Fibroblast of lung (primary cell): Measurements from ENCODE around the gene RTKN. TPM values are rescaled to one million over a fixed set of nuclear protein-coding genes. Genes with fewer than 3 reads are reported as not detected.
A peak's percentile ranks its signal among the peaks of the same experiment; 100 is the strongest.

Source experiments
- DNase-seq, 2 donors: peaks; one replicate each; pipeline versions ENCODE4 v3.0.0 to v3.0.0-alpha.2; 2010; ENCODE audit warnings: low read depth in 2 of 2
- H2AFZ ChIP-seq: 2 replicates; pipeline ENCODE4 v1.5.1; 2012; ENCODE audit warnings: low read length, control low read depth, inconsistent platforms
- H3K27ac ChIP-seq: 2 replicates; pipeline ENCODE4 v1.5.1; 2011; ENCODE audit warnings: low read length, control low read depth; ENCODE audit not compliant: insufficient read depth
- H3K27me3 ChIP-seq: 2 replicates; pipeline ENCODE4 v1.5.1; 2011; ENCODE audit warnings: mild to moderate bottlenecking, low read length; ENCODE audit not compliant: control insufficient read depth, insufficient read depth
- H3K36me3 ChIP-seq: 2 replicates; pipeline ENCODE4 v1.5.1; 2011; ENCODE audit warnings: low read length; ENCODE audit not compliant: control insufficient read depth, insufficient read depth
- H3K4me1 ChIP-seq: 2 replicates; pipeline ENCODE4 v1.5.1; 2011; ENCODE audit warnings: low read length; ENCODE audit not compliant: control insufficient read depth, insufficient read depth; ENCODE audit errors: extremely low read depth
- H3K4me2 ChIP-seq: 2 replicates; pipeline ENCODE4 v1.5.1; 2011; ENCODE audit warnings: low read length, control low read depth; ENCODE audit not compliant: insufficient read depth; ENCODE audit errors: extremely low read depth
- H3K4me3 ChIP-seq, 4 experiments: fragments of 200-600 bp in 1 of 4; sonication (generic) in 1 of 4; replicated peaks in 1 of 4; 2 replicates each; pipeline ENCODE4 v1.5.1; 2011 to 2016; ENCODE audit warnings: low read length in 4 of 4, low read depth in 3 of 4, mild to moderate bottlenecking in 3 of 4, control low read depth in 2 of 4, inconsistent platforms in 1 of 4, mixed read lengths in 1 of 4; ENCODE audit not compliant: insufficient read depth in 1 of 4; ENCODE audit errors: control extremely low read depth in 1 of 4
- H3K79me2 ChIP-seq: 2 replicates; pipeline ENCODE4 v1.5.1; 2012; ENCODE audit warnings: mild to moderate bottlenecking, low read length, inconsistent platforms; ENCODE audit not compliant: control insufficient read depth, insufficient read depth
- H3K9ac ChIP-seq: 2 replicates; pipeline ENCODE4 v1.5.1; 2011; ENCODE audit warnings: mild to moderate bottlenecking, low read length, control low read depth; ENCODE audit not compliant: insufficient read depth
- H3K9me3 ChIP-seq: 2 replicates; pipeline ENCODE4 v1.5.1; 2012; ENCODE audit warnings: low read depth, low read length; ENCODE audit not compliant: control insufficient read depth, insufficient read depth
- H4K20me1 ChIP-seq: 2 replicates; pipeline ENCODE4 v1.5.1; 2011; ENCODE audit warnings: low read length; ENCODE audit not compliant: control insufficient read depth, insufficient read depth; ENCODE audit errors: extremely low read depth
- EZH2 ChIP-seq: IDR thresholded peaks from 2 replicates; pipeline ENCODE4 v1.5.1; 2012; ENCODE audit warnings: low read length, control low read depth, mild to moderate bottlenecking; ENCODE audit errors: missing control alignments
- polyA plus RNA-seq, 2 donors: library from polyadenylated mRNA; depleted of rRNA in 1 of 2; stranded (reverse) in 1 of 2; unstranded in 1 of 2; fragments of >200 nt; gene quantifications; 2 replicates each; pipeline ENCODE4 v1.2.1, GENCODE V29; 2011 to 2012; ENCODE audit warnings: missing spikeins in 1 of 2
- total RNA-seq: library from RNA; depleted of rRNA; stranded (reverse); fragments of >200 nt; gene quantifications from 2 replicates; pipeline ENCODE4 v1.2.1, GENCODE V29; 2014
- TF ChIP-seq, protein P1 (sequence below), 2 donors: IDR thresholded peaks in 1 of 2; conservative IDR thresholded peaks in 1 of 2; 1 replicate in 1 of 2; 2 replicates in 1 of 2; pipeline ENCODE4 v1.5.1; 2011 to 2012; ENCODE audit warnings: low read length in 2 of 2, control low read depth in 1 of 2, inconsistent platforms in 1 of 2, low read depth in 1 of 2, mild to moderate bottlenecking in 1 of 2

RTKN gene
- total and polyA plus RNA-seq, 2 donors (not counting 1 experiment from before 2014, with no cell fraction given): 8.3 to 16.0 TPM

DNA sequence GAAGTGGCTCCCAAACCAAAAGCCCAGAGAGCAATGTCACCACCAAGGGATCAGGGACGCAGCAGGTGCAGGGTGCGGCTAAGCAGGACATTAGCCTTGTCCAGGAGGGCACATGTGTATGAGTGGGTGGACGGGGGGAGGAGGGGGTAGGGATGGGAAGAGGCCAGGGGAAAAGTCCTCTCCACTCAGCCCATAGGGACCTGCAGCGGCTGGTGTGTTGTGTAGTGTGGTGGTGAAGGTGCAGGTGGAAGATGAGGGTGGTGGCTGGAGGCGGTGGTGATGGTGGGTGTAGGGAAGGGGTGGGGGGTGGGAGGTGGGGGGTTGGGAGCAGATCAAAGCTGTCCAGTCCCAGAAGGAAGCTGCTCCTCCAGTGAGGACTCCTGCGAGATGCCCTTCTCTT lies 24.0 kb downstream of the RTKN start:
- no peak overlapping the region for H3K27ac ChIP-seq
- H3K36me3 ChIP-seq: no peaks in the 10 kb centered on the region
- H3K4me2 ChIP-seq: no peak overlapping the region
- peaks cover 11% of the 10 kb centered on the region for H3K4me1 ChIP-seq
- H3K27me3 ChIP-seq: no peaks in the 10 kb centered on the region
- no peak for TF ChIP-seq EZH2
- TF ChIP-seq, protein P1, sequence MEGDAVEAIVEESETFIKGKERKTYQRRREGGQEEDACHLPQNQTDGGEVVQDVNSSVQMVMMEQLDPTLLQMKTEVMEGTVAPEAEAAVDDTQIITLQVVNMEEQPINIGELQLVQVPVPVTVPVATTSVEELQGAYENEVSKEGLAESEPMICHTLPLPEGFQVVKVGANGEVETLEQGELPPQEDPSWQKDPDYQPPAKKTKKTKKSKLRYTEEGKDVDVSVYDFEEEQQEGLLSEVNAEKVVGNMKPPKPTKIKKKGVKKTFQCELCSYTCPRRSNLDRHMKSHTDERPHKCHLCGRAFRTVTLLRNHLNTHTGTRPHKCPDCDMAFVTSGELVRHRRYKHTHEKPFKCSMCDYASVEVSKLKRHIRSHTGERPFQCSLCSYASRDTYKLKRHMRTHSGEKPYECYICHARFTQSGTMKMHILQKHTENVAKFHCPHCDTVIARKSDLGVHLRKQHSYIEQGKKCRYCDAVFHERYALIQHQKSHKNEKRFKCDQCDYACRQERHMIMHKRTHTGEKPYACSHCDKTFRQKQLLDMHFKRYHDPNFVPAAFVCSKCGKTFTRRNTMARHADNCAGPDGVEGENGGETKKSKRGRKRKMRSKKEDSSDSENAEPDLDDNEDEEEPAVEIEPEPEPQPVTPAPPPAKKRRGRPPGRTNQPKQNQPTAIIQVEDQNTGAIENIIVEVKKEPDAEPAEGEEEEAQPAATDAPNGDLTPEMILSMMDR (conservative IDR thresholded peaks at IDR 0.05 in 1 of 2, IDR thresholded peaks at IDR 0.05 in 1 of 2; ENCODE audit: low read depth in 1 of 2, low read length in 2 of 2): no peak
- H4K20me1 ChIP-seq: no peaks in the 10 kb centered on the region
- no peak for DNase-seq
- no peak overlapping the region for H3K4me3 ChIP-seq
- no peaks in the 10 kb centered on the region for H3K79me2 ChIP-seq
- H3K9me3 ChIP-seq: no peaks in the 10 kb centered on the region
- H2AFZ ChIP-seq: no peak overlapping the region
- no peak overlapping the region for H3K9ac ChIP-seq

- no peaks in the 10 kb centered on the region for H3K36me3 ChIP-seq
- TF ChIP-seq, protein P1 (conservative IDR thresholded peaks at IDR 0.05 in 1 of 2, IDR thresholded peaks at IDR 0.05 in 1 of 2; ENCODE audit: low read depth in 1 of 2, low read length in 2 of 2): no peak
- no peak for TF ChIP-seq EZH2
- H3K4me2 ChIP-seq: no peak overlapping the region
- H3K9me3 ChIP-seq: no peaks in the 10 kb centered on the region
- H2AFZ ChIP-seq: no peak overlapping the region
- H3K79me2 ChIP-seq: no peaks in the 10 kb centered on the region
- no peak overlapping the region for H3K27ac ChIP-seq
- no peaks in the 10 kb centered on the region for H3K27me3 ChIP-seq
- no peak for DNase-seq
- no peak overlapping the region for H3K4me3 ChIP-seq
- H3K9ac ChIP-seq: no peak overlapping the region
- peaks cover 11% of the 10 kb centered on the region for H3K4me1 ChIP-seq
- no peaks in the 10 kb centered on the region for H4K20me1 ChIP-seq
These were observed 24.5 kb downstream of the RTKN start for GRCh38 chr2:74417197-74417596.

GRCh38 chr2:74416778-74417177 lies 25.0 kb downstream of the RTKN start:
- no peaks in the 10 kb centered on the region for H3K79me2 ChIP-seq
- TF ChIP-seq, protein P1 (conservative IDR thresholded peaks at IDR 0.05 in 1 of 2, IDR thresholded peaks at IDR 0.05 in 1 of 2; ENCODE audit: low read depth in 1 of 2, low read length in 2 of 2): peak in 1 of 2 donors; percentile 16
- no peak for TF ChIP-seq EZH2
- no peak overlapping the region for H3K4me2 ChIP-seq
- no peak for DNase-seq
- no peaks in the 10 kb centered on the region for H3K9me3 ChIP-seq
- H3K4me3 ChIP-seq: no peak overlapping the region
- no peaks in the 10 kb centered on the region for H4K20me1 ChIP-seq
- H2AFZ ChIP-seq: no peak overlapping the region
- no peaks in the 10 kb centered on the region for H3K27me3 ChIP-seq
- H3K27ac ChIP-seq: no peak overlapping the region
- peaks cover 9% of the 10 kb centered on the region for H3K4me1 ChIP-seq
- no peak overlapping the region for H3K9ac ChIP-seq
- no peaks in the 10 kb centered on the region for H3K36me3 ChIP-seq
